ENCODE data around the gene ZNF793.

ZNF793 gene

DNA sequence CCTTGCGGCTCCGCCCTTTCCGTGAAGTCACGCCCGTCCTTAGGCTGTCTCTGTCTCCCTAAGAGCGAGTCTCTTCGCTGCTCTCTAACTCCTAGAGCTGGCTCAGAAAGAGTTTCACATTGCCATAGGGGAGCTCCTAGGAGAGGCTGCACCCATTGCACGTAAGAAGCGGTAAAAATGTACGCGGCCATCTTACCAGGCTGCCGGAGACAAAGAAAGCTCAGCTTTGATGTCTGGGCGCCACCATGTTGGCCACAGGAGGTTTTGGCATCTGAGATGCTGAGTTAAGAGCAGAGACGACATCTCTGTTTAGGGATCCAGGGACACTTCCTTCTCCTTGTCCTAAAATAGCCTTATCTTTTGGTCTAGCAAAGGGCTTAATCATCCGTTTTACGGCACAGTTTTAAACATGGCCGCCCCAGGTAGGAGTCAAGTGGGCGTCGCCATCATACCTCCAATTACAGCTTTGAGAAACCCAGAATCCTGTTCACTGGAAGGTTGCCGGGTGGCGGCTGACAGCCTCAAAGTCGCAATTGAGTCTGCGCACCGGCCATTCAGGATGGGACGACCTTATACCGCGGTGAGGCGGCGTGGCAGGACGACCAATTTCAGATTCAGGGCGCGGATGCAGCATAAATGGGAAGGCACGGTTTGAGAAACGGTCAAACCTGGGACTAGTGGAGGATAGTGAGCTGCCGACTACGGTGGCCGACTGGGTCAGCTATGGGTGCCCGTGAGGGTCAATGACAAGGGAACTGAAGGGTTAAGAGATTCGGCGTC is at the start of gene ZNF793:
Gene ZNF793 (plus strand): TSS at position 553 of the 780 bp plus-strand sequence. CDS start 16,501 bp downstream, outside the sequence.
- ATAC-seq, result peak; percentile 93
- TF ChIP-seq ZNF70 (CRISPR knock-in tag; IDR thresholded peaks at IDR 0.05), result peak; percentile 53; the same call in 1 of the 2 replicates
- TF ChIP-seq, protein P1, sequence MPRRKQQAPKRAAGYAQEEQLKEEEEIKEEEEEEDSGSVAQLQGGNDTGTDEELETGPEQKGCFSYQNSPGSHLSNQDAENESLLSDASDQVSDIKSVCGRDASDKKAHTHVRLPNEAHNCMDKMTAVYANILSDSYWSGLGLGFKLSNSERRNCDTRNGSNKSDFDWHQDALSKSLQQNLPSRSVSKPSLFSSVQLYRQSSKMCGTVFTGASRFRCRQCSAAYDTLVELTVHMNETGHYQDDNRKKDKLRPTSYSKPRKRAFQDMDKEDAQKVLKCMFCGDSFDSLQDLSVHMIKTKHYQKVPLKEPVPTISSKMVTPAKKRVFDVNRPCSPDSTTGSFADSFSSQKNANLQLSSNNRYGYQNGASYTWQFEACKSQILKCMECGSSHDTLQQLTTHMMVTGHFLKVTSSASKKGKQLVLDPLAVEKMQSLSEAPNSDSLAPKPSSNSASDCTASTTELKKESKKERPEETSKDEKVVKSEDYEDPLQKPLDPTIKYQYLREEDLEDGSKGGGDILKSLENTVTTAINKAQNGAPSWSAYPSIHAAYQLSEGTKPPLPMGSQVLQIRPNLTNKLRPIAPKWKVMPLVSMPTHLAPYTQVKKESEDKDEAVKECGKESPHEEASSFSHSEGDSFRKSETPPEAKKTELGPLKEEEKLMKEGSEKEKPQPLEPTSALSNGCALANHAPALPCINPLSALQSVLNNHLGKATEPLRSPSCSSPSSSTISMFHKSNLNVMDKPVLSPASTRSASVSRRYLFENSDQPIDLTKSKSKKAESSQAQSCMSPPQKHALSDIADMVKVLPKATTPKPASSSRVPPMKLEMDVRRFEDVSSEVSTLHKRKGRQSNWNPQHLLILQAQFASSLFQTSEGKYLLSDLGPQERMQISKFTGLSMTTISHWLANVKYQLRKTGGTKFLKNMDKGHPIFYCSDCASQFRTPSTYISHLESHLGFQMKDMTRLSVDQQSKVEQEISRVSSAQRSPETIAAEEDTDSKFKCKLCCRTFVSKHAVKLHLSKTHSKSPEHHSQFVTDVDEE (CRISPR knock-in tag; IDR thresholded peaks at IDR 0.05), result peak; percentile 50; the same call in 1 of the 2 replicates
- TF ChIP-seq ZC3H10 (CRISPR knock-in tag; IDR thresholded peaks at IDR 0.05), result no peak

DNA sequence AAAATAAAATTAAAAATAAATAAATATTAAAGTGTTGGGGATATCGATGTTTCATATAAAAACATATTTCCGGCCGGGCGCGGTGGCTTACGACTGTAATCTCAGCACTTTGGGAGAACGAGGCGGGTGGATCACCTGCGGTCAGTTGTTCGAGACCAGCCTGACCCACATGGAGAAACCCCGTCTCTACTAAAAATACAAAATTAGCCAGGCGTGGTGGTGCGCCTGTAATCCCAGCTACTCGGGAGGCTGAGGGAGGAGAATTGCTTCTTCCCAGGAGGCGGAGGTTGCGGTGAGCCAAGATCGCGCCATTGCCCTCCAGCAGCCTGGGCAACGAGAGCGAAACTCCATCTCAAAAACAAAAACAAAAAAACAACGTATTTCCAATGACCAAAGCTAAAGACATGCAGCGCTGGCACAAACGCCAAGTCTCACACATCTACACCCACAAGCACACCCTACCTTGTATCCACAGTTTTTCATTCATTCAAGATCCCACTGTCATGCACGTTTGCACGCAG is 40.4 kb upstream of the ZNF793 start:
- no peak for ATAC-seq
- TF ChIP-seq CSDC2 (CRISPR knock-in tag; IDR thresholded peaks at IDR 0.05) (no peak), TOX (CRISPR knock-in tag; IDR thresholded peaks at IDR 0.05; ENCODE audit: borderline replicate concordance) (no peak), ISL1 (CRISPR knock-in tag; IDR thresholded peaks at IDR 0.05) (no peak), ZC3H10 (CRISPR knock-in tag; IDR thresholded peaks at IDR 0.05) (no peak), PATZ1 (CRISPR knock-in tag; IDR thresholded peaks at IDR 0.05; ENCODE audit: borderline replicate concordance) (no peak), BACH2 (CRISPR knock-in tag; IDR thresholded peaks at IDR 0.05; ENCODE audit: borderline replicate concordance) (no peak), SNAI2 (CRISPR knock-in tag; IDR thresholded peaks at IDR 0.05) (no peak), CSRNP3 (CRISPR knock-in tag; IDR thresholded peaks at IDR 0.05) (no peak), ZFP3 (CRISPR knock-in tag; IDR thresholded peaks at IDR 0.05) (no peak), RARB (CRISPR knock-in tag; IDR thresholded peaks at IDR 0.05) (no peak), POU6F1 (CRISPR knock-in tag; IDR thresholded peaks at IDR 0.05; ENCODE audit: borderline replicate concordance, low read depth) (no peak), GLIS3 (CRISPR knock-in tag; IDR thresholded peaks at IDR 0.05) (no peak), PPARA (CRISPR knock-in tag; IDR thresholded peaks at IDR 0.05; ENCODE audit: borderline replicate concordance) (no peak), OSR1 (CRISPR knock-in tag; IDR thresholded peaks at IDR 0.05) (no peak), ZFP30 (CRISPR knock-in tag; IDR thresholded peaks at IDR 0.05) (no peak), ZNF565 (CRISPR knock-in tag; conservative IDR thresholded peaks at IDR 0.05; ENCODE audit: low read depth) (no peak), ZNF70 (CRISPR knock-in tag; IDR thresholded peaks at IDR 0.05) (no peak)
- TF ChIP-seq, protein P1 (CRISPR knock-in tag; IDR thresholded peaks at IDR 0.05), result no peak
- TF ChIP-seq, protein P2, sequence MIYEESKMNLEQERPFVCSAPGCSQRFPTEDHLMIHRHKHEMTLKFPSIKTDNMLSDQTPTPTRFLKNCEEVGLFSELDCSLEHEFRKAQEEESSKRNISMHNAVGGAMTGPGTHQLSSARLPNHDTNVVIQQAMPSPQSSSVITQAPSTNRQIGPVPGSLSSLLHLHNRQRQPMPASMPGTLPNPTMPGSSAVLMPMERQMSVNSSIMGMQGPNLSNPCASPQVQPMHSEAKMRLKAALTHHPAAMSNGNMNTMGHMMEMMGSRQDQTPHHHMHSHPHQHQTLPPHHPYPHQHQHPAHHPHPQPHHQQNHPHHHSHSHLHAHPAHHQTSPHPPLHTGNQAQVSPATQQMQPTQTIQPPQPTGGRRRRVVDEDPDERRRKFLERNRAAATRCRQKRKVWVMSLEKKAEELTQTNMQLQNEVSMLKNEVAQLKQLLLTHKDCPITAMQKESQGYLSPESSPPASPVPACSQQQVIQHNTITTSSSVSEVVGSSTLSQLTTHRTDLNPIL (CRISPR knock-in tag; IDR thresholded peaks at IDR 0.05; ENCODE audit: low read depth), result no peak
